ENCODE results near the gene CCDC178. TPM values are rescaled to one million over a fixed set of nuclear protein-coding genes. Genes with fewer than 3 reads are reported as not detected.
A peak's percentile ranks its signal among the peaks of the same experiment; 100 is the strongest.

The CCDC178 gene
- total RNA-seq, 2 donors from 2014 or later: 0.22 to 0.29 TPM

GRCh38 chr18:33275843-33276242 is 164.7 kb downstream of the CCDC178 start:
- Mint-ChIP-seq H3K27ac (no peak overlapping the region), H3K36me3 (ENCODE audit: low read depth) (no peaks in the 10 kb centered on the region), H3K4me3 (no peak overlapping the region), H3K27me3 (ENCODE audit: insufficient read depth) (no peaks in the 10 kb centered on the region), H3K9me3 (no peaks in the 10 kb centered on the region), H3K4me1 (peaks cover 7% of the 10 kb centered on the region)
- Histone ChIP-seq H3K4me3 (ENCODE audit: low read length) (no peak overlapping the region), H3K27ac (ENCODE audit: low read depth, low read length) (no peak overlapping the region), H3K36me3 (ENCODE audit: control insufficient read depth, insufficient read depth, low read length) (no peaks in the 10 kb centered on the region), H3K4me1 (ENCODE audit: control insufficient read depth, insufficient read depth, low read length) (no peaks in the 10 kb centered on the region), H3K27me3 (ENCODE audit: control insufficient read depth, insufficient read depth, low read length, poor library complexity, severe bottlenecking) (no peaks in the 10 kb centered on the region), H3K9ac (ENCODE audit: extremely low read depth, low read length, poor library complexity, severe bottlenecking) (no peak overlapping the region), H3K9me3 (ENCODE audit: control insufficient read depth, low read length) (no peaks in the 10 kb centered on the region)
- DNase-seq: no peak
- no peak for TF ChIP-seq CTCF (conservative IDR thresholded peaks at IDR 0.05)

DNA sequence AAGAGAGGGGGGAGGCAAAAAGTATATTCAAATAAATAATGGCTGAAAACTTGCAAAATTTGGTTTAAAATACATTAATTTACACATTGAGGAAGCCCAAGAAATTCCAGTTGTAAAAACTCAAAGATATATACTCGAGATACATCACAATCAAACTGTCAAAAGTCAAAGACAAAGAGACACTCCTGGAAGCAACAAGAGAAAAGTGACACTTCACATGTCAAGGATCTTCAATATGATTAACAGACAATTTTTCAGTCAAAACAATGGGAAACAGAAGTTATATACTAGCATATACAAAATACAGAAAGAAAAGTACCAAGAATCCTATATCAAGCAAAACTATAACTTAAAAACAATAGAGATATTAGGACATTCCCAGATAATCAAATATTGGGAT is 170.2 kb downstream of the CCDC178 start:
- H3K4me3 ChIP-seq (ENCODE audit: low read length): no peak overlapping the region
- H3K4me1 Mint-ChIP-seq: peaks cover 12% of the 10 kb centered on the region
- no peak overlapping the region for H3K9ac ChIP-seq (ENCODE audit: extremely low read depth, low read length, poor library complexity, severe bottlenecking)
- H3K36me3 Mint-ChIP-seq (ENCODE audit: low read depth): no peaks in the 10 kb centered on the region
- no peak for DNase-seq
- peaks cover 3% of the 10 kb centered on the region for H3K4me1 ChIP-seq (ENCODE audit: control insufficient read depth, insufficient read depth, low read length)
- H3K27me3 ChIP-seq (ENCODE audit: control insufficient read depth, insufficient read depth, low read length, poor library complexity, severe bottlenecking): no peaks in the 10 kb centered on the region
- no peak overlapping the region for H3K27ac ChIP-seq (ENCODE audit: low read depth, low read length)
- WGBS, 2 experiments (ENCODE audit: insufficient coverage in 1 of 2, insufficient read length in 1 of 2): 84% methylated on average over 1 of the region's 1 CpG; no CpG with 5 or more reads in 1 of the 2 experiments
- H3K4me3 Mint-ChIP-seq: no peak overlapping the region
- no peak overlapping the region for H3K27ac Mint-ChIP-seq
- no peaks in the 10 kb centered on the region for H3K9me3 Mint-ChIP-seq
- no peaks in the 10 kb centered on the region for H3K36me3 ChIP-seq (ENCODE audit: control insufficient read depth, insufficient read depth, low read length)
- H3K9me3 ChIP-seq (ENCODE audit: control insufficient read depth, low read length): no peaks in the 10 kb centered on the region
- TF ChIP-seq CTCF (conservative IDR thresholded peaks at IDR 0.05): no peak
- H3K27me3 Mint-ChIP-seq (ENCODE audit: insufficient read depth): no peaks in the 10 kb centered on the region

- no peak overlapping the region for H3K4me3 Mint-ChIP-seq
- H3K9me3 Mint-ChIP-seq: no peaks in the 10 kb centered on the region
Measured at GRCh38 chr18:33269223-33269622, 171.3 kb downstream of the CCDC178 start.

More at GRCh38 chr18:33269223-33269622, 171.3 kb downstream of the CCDC178 start:
- H3K27me3 ChIP-seq (ENCODE audit: control insufficient read depth, insufficient read depth, low read length, poor library complexity, severe bottlenecking): no peaks in the 10 kb centered on the region
- Mint-ChIP-seq H3K36me3 (ENCODE audit: low read depth) (no peaks in the 10 kb centered on the region), H3K4me1 (peaks cover 12% of the 10 kb centered on the region), H3K27me3 (ENCODE audit: insufficient read depth) (no peaks in the 10 kb centered on the region), H3K27ac (peak overlapping the region; percentile 36)
- no peak overlapping the region for H3K27ac ChIP-seq (ENCODE audit: low read depth, low read length)
- H3K4me3 ChIP-seq (ENCODE audit: low read length): no peak overlapping the region
- 0 to 10% methylated on average over 1 to 2 of the region's 2 CpGs for WGBS, 2 experiments (ENCODE audit: insufficient coverage in 1 of 2, insufficient read length in 1 of 2)
- no peaks in the 10 kb centered on the region for H3K36me3 ChIP-seq (ENCODE audit: control insufficient read depth, insufficient read depth, low read length)
- no peaks in the 10 kb centered on the region for H3K9me3 ChIP-seq (ENCODE audit: control insufficient read depth, low read length)
- H3K9ac ChIP-seq (ENCODE audit: extremely low read depth, low read length, poor library complexity, severe bottlenecking): no peak overlapping the region
- no peak for TF ChIP-seq CTCF (conservative IDR thresholded peaks at IDR 0.05)
- H3K4me1 ChIP-seq (ENCODE audit: control insufficient read depth, insufficient read depth, low read length): peaks cover 3% of the 10 kb centered on the region
- peak; percentile 60 for DNase-seq

All from endodermal cell (in vitro differentiated cells).